Measurements from ENCODE around the gene CLCA2.

The CLCA2 gene

GRCh38 chr1:86423473-86423872 is 498 bp upstream of the CLCA2 start:
- H3K36me3 ChIP-seq (ENCODE audit: control insufficient read depth in 2 of 2, insufficient read depth in 1 of 2, low read length in 2 of 2), result no peaks in the 10 kb centered on the region
- H3K4me3 ChIP-seq (ENCODE audit: low read depth, low read length), result no peak overlapping the region
- TF ChIP-seq SCRT2 (tag by site-specific recombination; IDR thresholded peaks at IDR 0.05), result no peak
- no peak for TF ChIP-seq ZNF521 (tag by site-specific recombination; IDR thresholded peaks at IDR 0.05)
- no peak for TF ChIP-seq REST (tag by site-specific recombination; IDR thresholded peaks at IDR 0.05)
- ChIA-PET POLR2A (no interaction called here), CTCF (no interaction called here)
- H3K9me3 ChIP-seq (ENCODE audit: control insufficient read depth, insufficient read depth, low read depth, low read length), result no peaks in the 10 kb centered on the region
- no peak overlapping the region for H3K27ac ChIP-seq (ENCODE audit: extremely low read depth, low read depth, low read length)
- no peaks in the 10 kb centered on the region for H3K4me1 ChIP-seq (ENCODE audit: control insufficient read depth, insufficient read depth, low read length)

- Histone ChIP-seq H3K4me1 (ENCODE audit: control insufficient read depth, insufficient read depth, low read length) (no peaks in the 10 kb centered on the region), H3K4me3 (ENCODE audit: low read depth, low read length) (no peak overlapping the region), H3K27ac (ENCODE audit: extremely low read depth, low read depth, low read length) (no peak overlapping the region), H3K36me3 (ENCODE audit: control insufficient read depth in 2 of 2, insufficient read depth in 1 of 2, low read length in 2 of 2) (no peaks in the 10 kb centered on the region), H3K9me3 (ENCODE audit: control insufficient read depth, insufficient read depth, low read depth, low read length) (no peaks in the 10 kb centered on the region)
- CTCF ChIA-PET, result no interaction called here
- TF ChIP-seq HOXA7 (CRISPR knock-in tag; IDR thresholded peaks at IDR 0.05; ENCODE audit: borderline replicate concordance) (no peak), ZBTB48 (tag by site-specific recombination; IDR thresholded peaks at IDR 0.05) (no peak), ZNF626 (tag by site-specific recombination; IDR thresholded peaks at IDR 0.05) (no peak), SCRT2 (tag by site-specific recombination; IDR thresholded peaks at IDR 0.05) (no peak), ZNF221 (tag by site-specific recombination; IDR thresholded peaks at IDR 0.05; ENCODE audit: borderline replicate concordance) (no peak), ZNF488 (tag by site-specific recombination; IDR thresholded peaks at IDR 0.05) (no peak), ZBTB1 (tag by site-specific recombination; IDR thresholded peaks at IDR 0.05) (no peak), ZNF10 (tag by site-specific recombination; IDR thresholded peaks at IDR 0.05) (no peak), ZBTB7A (tag by site-specific recombination; IDR thresholded peaks at IDR 0.05; ENCODE audit: low read depth) (no peak), ZNF423 (tag by site-specific recombination; IDR thresholded peaks at IDR 0.05) (no peak), ZNF501 (tag by site-specific recombination; IDR thresholded peaks at IDR 0.05) (no peak), MEIS1 (CRISPR knock-in tag; IDR thresholded peaks at IDR 0.05; ENCODE audit: borderline replicate concordance) (no peak), PRDM4 (tag by site-specific recombination; IDR thresholded peaks at IDR 0.05) (no peak), ZBTB11 (tag by site-specific recombination; conservative IDR thresholded peaks at IDR 0.05; ENCODE audit: low read depth) (no peak), ZNF174 (tag by site-specific recombination; IDR thresholded peaks at IDR 0.05) (no peak), IKZF3 (tag by site-specific recombination; IDR thresholded peaks at IDR 0.05) (no peak), ZBTB17 (tag by site-specific recombination; IDR thresholded peaks at IDR 0.05) (no peak), ZNF138 (tag by site-specific recombination; IDR thresholded peaks at IDR 0.05; ENCODE audit: borderline replicate concordance) (no peak)
- POLR2A ChIA-PET, result no interaction called here
These were observed 5.3 kb downstream of the CLCA2 start for GRCh38 chr1:86429122-86429725.
